ENCODE data around the gene MEPCE.

Gene MEPCE

DNA sequence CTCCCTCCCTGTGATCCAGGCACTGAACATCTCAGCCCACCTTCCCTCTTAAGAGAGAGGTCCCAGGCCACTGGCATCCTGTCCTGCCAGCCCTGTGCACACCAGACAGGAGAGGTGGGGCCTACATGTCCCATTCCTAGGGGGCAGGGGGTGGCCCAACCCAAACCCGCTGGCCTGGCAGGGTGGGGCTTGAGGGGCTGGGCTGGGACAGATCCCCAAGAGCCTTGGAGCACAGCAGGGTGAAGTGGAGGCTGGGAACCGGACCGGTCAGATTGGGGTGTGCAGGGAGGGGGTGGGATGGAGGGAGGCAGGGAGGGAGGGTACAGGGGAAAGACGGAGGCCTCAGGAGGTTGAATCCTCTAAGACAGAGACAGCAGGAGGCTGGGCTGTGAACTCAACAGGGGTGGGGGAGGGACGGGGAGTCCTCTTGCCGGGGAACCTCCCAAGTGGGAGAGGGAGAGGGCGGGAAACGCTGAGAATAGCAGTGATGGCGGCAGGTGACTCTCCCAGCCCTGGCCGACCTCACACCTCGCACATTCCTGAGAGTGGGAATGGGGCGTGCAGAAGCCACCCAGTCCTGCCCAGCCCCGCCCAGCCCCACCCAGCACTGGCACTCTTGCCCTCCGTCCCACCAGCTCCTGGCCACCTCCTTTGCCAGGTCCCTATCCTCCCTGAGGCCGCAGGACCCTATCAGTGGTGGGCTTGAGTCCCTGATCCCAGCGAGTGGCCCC lies 42.7 kb downstream of the MEPCE start:
- peaks cover 8% of the 10 kb centered on the region for H3K36me3 Mint-ChIP-seq (ENCODE audit: low read depth)
- no peaks in the 10 kb centered on the region for H3K27me3 Mint-ChIP-seq (ENCODE audit: low read depth, poor library complexity)
- DNase-seq, result no peak
- H3K4me3 Mint-ChIP-seq, result no peak overlapping the region
- no peaks in the 10 kb centered on the region for H3K9me3 Mint-ChIP-seq
- TF ChIP-seq, protein P1, sequence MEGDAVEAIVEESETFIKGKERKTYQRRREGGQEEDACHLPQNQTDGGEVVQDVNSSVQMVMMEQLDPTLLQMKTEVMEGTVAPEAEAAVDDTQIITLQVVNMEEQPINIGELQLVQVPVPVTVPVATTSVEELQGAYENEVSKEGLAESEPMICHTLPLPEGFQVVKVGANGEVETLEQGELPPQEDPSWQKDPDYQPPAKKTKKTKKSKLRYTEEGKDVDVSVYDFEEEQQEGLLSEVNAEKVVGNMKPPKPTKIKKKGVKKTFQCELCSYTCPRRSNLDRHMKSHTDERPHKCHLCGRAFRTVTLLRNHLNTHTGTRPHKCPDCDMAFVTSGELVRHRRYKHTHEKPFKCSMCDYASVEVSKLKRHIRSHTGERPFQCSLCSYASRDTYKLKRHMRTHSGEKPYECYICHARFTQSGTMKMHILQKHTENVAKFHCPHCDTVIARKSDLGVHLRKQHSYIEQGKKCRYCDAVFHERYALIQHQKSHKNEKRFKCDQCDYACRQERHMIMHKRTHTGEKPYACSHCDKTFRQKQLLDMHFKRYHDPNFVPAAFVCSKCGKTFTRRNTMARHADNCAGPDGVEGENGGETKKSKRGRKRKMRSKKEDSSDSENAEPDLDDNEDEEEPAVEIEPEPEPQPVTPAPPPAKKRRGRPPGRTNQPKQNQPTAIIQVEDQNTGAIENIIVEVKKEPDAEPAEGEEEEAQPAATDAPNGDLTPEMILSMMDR (IDR thresholded peaks at IDR 0.05), result no peak
- H3K4me1 Mint-ChIP-seq, result peaks cover 37% of the 10 kb centered on the region
- peak overlapping the region; percentile 27 for H3K27ac Mint-ChIP-seq

DNA sequence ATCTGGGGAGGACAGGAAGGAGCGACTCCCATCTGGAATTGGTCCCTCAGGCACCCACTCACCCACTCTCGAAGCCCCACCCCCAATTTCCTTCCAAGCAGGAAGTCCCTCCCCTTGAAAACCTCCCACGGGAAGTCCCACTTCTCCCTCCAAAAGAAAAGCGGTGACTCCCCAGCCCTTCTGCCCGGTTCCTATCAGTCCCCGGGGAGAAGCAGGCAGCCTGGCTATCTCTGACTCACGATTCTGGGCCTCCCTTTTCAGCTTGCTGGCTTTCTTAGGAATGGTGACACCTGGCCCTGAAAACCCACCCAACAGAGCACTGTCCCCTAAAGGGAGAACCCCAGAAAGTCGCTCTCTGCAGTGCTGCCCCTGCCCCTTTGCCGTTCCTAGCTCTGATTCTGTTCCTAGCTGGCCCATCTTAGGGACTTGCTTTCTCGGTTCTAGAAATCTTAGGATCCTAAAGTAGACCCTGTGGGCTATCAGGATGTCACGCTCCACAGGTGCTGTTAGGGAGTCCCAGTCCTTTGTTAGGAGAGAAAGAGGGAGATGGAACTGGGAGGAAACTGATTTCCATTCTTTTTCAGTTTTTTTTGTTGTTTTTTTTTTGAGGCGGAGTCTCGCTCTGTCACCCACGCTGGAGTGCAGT lies 43.3 kb downstream of the MEPCE start:
- Mint-ChIP-seq H3K4me1 (peaks cover 36% of the 10 kb centered on the region), H3K36me3 (ENCODE audit: low read depth) (peaks cover 8% of the 10 kb centered on the region), H3K27ac (no peak overlapping the region), H3K9me3 (no peaks in the 10 kb centered on the region), H3K4me3 (peak overlapping the region; percentile 17), H3K27me3 (ENCODE audit: low read depth, poor library complexity) (no peaks in the 10 kb centered on the region)
- TF ChIP-seq, protein P1 (IDR thresholded peaks at IDR 0.05), result no peak
- no peak for DNase-seq

DNA sequence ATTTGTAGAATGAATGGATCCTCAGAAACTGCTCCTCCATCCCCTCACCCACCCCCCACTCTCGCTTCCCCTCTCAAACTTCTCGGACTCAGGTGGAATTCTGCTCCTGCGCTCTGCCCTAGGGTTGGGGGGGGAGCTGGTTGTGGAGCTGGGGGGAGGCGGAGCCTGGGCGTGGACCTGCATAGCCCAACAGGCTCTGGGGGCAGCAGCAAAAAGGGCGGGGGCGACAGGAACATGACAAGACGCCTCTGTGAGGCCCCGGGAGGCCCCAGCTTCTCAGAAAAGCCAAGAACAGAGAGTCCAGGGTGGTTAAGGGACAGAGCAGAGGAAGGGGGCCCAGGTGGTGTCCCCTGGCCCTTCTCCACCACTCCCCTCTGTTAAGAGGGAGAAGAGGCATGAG lies 45.9 kb downstream of the MEPCE start:
- Mint-ChIP-seq H3K27me3 (ENCODE audit: low read depth, poor library complexity) (peaks cover 6% of the 10 kb centered on the region), H3K27ac (peak overlapping the region; percentile 93), H3K4me1 (peaks cover 41% of the 10 kb centered on the region), H3K4me3 (peak overlapping the region; percentile 98), H3K36me3 (ENCODE audit: low read depth) (peaks cover 8% of the 10 kb centered on the region), H3K9me3 (no peaks in the 10 kb centered on the region)
- DNase-seq, result peak; percentile 47
- TF ChIP-seq, protein P1 (IDR thresholded peaks at IDR 0.05), result no peak

DNA sequence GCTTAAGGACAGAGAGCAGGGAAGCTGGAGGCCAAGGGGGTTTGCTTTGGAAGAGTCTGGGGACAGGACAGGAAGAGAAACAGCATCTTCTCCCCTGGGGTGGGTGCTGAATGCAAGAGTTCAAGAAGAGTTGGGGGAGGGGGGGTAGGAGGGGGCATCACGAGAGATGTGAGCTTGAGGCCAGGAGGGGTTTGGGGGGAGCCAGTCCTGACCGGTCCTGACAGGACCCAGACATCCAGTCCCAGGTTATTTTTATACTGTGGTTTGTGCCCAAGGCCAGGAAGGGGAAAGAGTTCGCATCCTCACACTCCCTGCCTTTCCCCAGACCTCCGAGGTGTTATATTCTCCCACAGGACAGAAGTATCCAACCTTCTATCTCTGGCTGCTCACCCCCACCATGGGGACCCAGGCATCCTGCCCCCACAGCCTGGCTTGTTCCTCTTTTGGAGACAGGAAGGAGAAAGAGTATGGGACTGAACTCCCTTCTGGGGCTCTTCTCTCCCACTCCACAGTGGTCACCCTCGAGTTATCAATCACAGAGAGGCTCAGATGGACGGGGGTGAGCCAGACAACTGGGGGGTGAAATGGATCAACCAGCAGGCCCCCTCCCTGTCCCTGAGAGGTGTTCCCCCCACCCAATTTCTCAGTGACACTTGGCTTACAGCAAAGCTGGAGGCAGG lies 46.6 kb downstream of the MEPCE start:
- TF ChIP-seq, protein P1 (IDR thresholded peaks at IDR 0.05), result no peak
- Mint-ChIP-seq H3K27me3 (ENCODE audit: low read depth, poor library complexity) (peaks cover 9% of the 10 kb centered on the region), H3K36me3 (ENCODE audit: low read depth) (peaks cover 8% of the 10 kb centered on the region), H3K9me3 (no peaks in the 10 kb centered on the region), H3K4me1 (peaks cover 47% of the 10 kb centered on the region), H3K27ac (peak overlapping the region; percentile 93), H3K4me3 (peak overlapping the region; percentile 98)
- no peak for DNase-seq

DNA sequence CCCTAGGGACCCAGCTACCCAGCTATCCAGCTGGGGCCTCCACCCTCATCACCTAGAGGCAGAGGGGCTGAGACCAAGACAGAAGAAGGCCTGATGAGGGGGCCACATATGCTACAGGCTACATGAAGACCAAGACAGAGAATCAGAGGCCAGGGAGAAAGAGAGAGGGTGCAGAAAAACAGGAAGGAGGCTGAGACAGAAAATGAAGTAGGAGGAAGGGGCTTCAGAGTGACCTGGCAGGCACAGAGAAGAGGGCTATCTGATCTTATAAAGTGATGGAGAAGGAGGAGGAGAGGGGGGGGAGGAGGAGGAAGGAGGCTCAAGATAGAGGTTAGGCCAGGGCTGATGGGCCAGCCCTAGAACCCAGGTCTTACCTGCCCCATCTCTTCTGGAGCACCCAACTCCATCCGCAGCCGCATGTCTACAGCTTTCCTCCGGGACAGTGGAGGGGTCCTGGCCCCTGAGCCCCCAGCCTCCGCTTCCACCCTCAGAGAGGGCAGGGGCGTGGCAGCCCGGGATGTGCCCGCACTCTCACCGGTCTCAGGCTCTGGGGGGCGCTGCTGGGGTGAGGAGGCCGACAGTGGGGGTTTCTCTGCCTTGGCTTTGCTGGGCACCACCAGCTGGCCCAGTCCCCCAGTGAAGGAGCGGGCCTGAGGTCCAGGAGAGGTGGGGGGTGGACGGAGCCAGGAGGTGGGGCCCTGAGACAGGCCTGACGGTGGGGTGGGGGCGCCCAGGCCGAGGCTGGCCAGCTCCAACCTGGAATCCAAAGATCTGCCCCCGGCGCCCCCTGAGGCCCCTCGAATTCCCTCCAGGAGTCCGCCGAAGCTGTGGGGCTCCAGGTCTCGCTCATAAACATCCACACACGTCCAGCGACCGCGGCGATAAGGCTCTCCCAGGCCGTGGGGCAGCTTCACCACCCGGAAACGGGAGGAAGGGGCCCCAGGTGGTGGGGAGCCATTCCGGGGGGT lies 47.6 kb downstream of the MEPCE start:
- Mint-ChIP-seq H3K27me3 (ENCODE audit: low read depth, poor library complexity) (peaks cover 9% of the 10 kb centered on the region), H3K36me3 (ENCODE audit: low read depth) (peaks cover 4% of the 10 kb centered on the region), H3K4me3 (peak overlapping the region; percentile 98), H3K27ac (peak overlapping the region; percentile 41), H3K4me1 (peaks cover 56% of the 10 kb centered on the region), H3K9me3 (no peaks in the 10 kb centered on the region)
- no peak for DNase-seq
- TF ChIP-seq, protein P1 (IDR thresholded peaks at IDR 0.05), result no peak

All from nephron progenitor cell (in vitro differentiated cells).